Chondrocyte (in vitro differentiated cells): ENCODE data around the gene NES. TPM values are rescaled to one million over a fixed set of nuclear protein-coding genes. Genes with fewer than 3 reads are reported as not detected.

Source experiments
- DNase-seq: peaks from one replicate; pipeline ENCODE4 v3.0.0; 2021; ENCODE audit warnings: mixed read lengths, low spot score
- H3K27ac Mint-ChIP-seq: one replicate; pipeline ENCODE4 v1.8.0; 2021; ENCODE audit warnings: mild to moderate bottlenecking, moderate library complexity, mixed read lengths; ENCODE audit not compliant: unreplicated experiment
- H3K27me3 Mint-ChIP-seq: 2 replicates; pipeline ENCODE4 v1.8.0; 2021; ENCODE audit warnings: low read depth, mixed read lengths
- H3K36me3 Mint-ChIP-seq: 2 replicates; pipeline ENCODE4 v1.8.0; 2021; ENCODE audit warnings: low read depth, mixed read lengths
- H3K4me1 Mint-ChIP-seq: 2 replicates; pipeline ENCODE4 v1.8.0; 2021; ENCODE audit warnings: low read depth, mild to moderate bottlenecking, mixed read lengths
- H3K4me3 Mint-ChIP-seq: one replicate; pipeline ENCODE4 v1.8.0; 2021; ENCODE audit warnings: mild to moderate bottlenecking, moderate library complexity, mixed read lengths; ENCODE audit not compliant: unreplicated experiment
- H3K9me3 Mint-ChIP-seq: 2 replicates; pipeline ENCODE4 v1.8.0; 2021; ENCODE audit warnings: low read depth, mixed read lengths
- total RNA-seq: library from RNA; stranded (reverse); gene quantifications from 3 replicates; pipeline ENCODE4 v1.2.1, GENCODE V29; 2021
- TF ChIP-seq, protein P1 (sequence below): fragments of 200-600 bp; sonication (generic); IDR thresholded peaks from 2 replicates; pipeline ENCODE4 v1.5.0; 2021; ENCODE audit warnings: antibody characterized with exemption, mild to moderate bottlenecking, moderate library complexity

Gene NES
- total RNA-seq, 1 donor from 2014 or later: 6.0 TPM

DNA sequence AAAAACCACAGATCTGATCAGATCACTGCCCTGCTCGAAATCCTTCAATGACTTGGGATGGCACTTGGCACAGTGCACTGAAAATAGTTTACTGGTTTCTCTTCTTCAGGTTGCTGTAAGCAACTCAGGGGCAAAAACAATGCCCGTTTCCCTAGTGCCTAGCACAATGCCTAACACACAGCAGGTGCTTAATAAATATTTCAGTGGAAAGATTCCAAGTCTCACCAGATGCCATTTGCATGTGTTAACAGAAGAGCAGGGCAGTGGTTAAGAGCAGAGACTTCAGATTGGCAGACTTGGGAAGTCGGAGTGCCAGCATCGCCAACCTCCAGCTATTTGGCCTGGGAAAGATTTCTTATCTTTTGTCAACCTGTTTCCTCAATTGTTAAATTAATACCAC lies 40.1 kb upstream of the NES start:
- no peaks in the 10 kb centered on the region for H3K27me3 Mint-ChIP-seq
- DNase-seq: no peak

DNA sequence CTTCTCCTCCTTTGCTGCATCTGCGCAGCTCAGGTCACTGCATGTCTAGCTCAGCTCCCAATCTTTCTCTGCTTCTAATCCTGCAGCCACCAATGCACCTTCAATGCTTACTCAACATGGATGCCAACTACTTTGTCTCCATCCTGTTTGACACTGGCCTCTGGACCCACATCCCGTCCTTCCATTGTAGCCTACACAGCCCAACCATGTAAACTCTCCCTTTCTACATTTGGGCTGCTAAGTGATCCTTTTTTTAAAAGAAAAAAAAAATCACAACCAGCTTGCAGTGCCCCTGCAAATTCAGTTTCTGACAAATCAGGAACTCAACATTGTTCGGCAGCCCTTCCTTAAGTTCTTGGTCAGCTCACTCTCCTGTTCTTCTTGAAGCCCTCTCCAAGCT lies 37.6 kb upstream of the NES start:
- H3K27ac Mint-ChIP-seq: no peak overlapping the region
- DNase-seq: no peak
- no peak overlapping the region for H3K4me3 Mint-ChIP-seq
- no peaks in the 10 kb centered on the region for H3K9me3 Mint-ChIP-seq
- TF ChIP-seq, protein P1, sequence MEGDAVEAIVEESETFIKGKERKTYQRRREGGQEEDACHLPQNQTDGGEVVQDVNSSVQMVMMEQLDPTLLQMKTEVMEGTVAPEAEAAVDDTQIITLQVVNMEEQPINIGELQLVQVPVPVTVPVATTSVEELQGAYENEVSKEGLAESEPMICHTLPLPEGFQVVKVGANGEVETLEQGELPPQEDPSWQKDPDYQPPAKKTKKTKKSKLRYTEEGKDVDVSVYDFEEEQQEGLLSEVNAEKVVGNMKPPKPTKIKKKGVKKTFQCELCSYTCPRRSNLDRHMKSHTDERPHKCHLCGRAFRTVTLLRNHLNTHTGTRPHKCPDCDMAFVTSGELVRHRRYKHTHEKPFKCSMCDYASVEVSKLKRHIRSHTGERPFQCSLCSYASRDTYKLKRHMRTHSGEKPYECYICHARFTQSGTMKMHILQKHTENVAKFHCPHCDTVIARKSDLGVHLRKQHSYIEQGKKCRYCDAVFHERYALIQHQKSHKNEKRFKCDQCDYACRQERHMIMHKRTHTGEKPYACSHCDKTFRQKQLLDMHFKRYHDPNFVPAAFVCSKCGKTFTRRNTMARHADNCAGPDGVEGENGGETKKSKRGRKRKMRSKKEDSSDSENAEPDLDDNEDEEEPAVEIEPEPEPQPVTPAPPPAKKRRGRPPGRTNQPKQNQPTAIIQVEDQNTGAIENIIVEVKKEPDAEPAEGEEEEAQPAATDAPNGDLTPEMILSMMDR: no peak
- peaks cover 36% of the 10 kb centered on the region for H3K4me1 Mint-ChIP-seq
- H3K27me3 Mint-ChIP-seq: no peaks in the 10 kb centered on the region
- H3K36me3 Mint-ChIP-seq: peaks cover 2% of the 10 kb centered on the region

More for the DNA sequence above, 40.1 kb upstream of the NES start:
- no peak overlapping the region for H3K27ac Mint-ChIP-seq
- no peak overlapping the region for H3K4me3 Mint-ChIP-seq
- H3K9me3 Mint-ChIP-seq: no peaks in the 10 kb centered on the region
- TF ChIP-seq, protein P1: no peak
- peaks cover 8% of the 10 kb centered on the region for H3K36me3 Mint-ChIP-seq
- H3K4me1 Mint-ChIP-seq: peaks cover 12% of the 10 kb centered on the region

DNA sequence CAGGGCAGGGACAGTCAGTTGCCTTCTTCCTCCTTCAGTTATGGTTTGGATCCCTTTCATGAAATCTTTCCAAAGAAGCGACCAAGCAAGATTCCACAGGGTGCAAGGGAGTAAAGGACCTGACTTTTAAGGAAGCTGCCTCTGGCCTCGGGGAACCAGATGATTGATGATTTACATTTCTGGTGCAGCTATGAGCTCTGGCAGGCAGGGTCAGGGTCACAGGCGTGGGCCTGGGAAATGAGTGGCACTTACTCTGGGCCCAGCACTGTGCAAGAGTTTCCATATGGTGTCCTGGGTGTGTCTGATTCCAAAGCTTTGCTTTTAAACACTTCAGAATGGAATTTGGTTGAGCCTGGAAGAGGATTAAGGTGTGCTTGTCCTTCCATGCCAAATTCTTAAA lies 35.4 kb upstream of the NES start:
- Mint-ChIP-seq H3K9me3 (no peaks in the 10 kb centered on the region), H3K27me3 (no peaks in the 10 kb centered on the region), H3K27ac (peak overlapping the region; percentile 36), H3K36me3 (peaks cover 2% of the 10 kb centered on the region), H3K4me3 (no peak overlapping the region), H3K4me1 (peaks cover 58% of the 10 kb centered on the region)
- TF ChIP-seq, protein P1: no peak
- DNase-seq: no peak

DNA sequence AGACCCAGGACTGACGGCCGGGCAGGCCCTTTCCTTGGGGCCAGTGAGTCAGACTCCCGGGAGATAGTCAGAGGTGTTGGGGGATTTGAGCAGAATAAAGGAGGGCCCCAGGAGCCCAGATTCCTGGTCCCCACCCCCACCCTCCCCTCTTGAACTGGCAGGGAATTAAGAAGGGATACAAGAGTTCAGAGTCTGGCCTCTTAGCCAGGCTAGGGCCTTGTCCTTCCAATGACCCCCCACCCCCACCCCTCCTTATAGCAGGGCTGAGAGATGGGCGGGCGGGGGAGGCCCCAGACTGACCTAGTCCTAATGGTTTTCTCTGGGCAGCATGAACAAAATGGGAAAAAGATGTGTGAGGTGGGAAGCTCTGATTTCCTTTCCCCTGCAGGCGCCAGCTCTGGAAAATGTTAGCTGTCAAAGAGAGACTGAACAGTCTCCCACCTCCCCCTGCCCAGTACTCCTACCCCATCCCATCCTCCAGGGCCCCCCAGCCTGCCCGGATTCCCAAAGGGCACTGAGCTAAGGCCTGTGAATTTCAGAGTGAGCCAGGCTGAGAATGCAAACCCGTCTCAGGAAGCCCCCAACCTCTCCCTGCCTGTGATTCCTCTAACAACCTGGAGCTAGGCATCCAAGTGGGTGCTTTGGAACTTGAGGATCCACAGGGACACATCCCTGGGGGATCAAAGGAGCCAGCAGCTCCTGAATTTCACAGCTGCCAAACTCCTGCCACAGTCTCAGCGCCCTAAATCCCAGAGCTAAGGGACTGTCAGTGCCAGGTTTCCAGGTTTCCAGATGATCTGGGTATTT lies 34.0 kb upstream of the NES start:
- H3K36me3 Mint-ChIP-seq: no peaks in the 10 kb centered on the region
- no peaks in the 10 kb centered on the region for H3K27me3 Mint-ChIP-seq
- no peaks in the 10 kb centered on the region for H3K9me3 Mint-ChIP-seq
- peak overlapping the region; percentile 79 for H3K27ac Mint-ChIP-seq
- no peak overlapping the region for H3K4me3 Mint-ChIP-seq
- H3K4me1 Mint-ChIP-seq: peaks cover 71% of the 10 kb centered on the region
- no peak for DNase-seq
- TF ChIP-seq, protein P1: no peak

DNA sequence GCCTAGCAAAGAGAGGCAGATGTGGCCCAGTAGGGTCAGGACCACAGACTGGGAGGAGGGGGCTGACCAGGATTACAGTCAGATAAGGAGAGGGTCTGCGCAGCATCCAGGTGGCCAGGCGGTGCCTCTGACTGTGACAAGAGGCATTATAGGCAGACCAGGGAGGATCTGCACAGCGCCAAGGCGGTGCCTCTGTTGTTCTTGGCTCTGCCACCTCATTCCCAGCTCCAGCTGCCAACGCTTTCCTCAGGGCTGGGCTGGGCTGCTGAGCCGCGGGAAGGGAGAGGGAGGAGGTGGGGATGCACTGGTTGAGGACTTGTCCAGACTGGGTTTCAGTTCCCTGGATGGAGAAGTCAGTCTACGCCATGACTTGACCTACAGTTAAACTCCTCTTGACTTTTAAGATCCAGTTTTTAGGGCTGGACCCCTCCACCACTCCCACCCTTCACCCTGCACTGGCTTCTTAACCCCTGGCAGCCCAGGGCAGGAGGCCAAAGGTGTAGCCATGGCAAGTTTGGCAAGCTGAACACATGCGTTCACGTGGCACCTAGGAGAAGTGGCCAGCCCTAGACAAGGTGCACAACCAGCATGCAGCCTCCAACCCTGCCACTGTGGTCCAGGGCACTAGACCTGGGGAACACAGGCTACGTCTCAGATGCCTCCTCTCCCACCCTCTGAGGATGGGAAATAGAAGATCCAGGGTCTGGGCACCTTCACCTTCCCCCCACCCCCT lies 32.7 kb upstream of the NES start:
- DNase-seq: peak; percentile 95
- Mint-ChIP-seq H3K4me3 (no peak overlapping the region), H3K9me3 (no peaks in the 10 kb centered on the region), H3K36me3 (no peaks in the 10 kb centered on the region), H3K4me1 (peaks cover 80% of the 10 kb centered on the region), H3K27ac (peak overlapping the region; percentile 62), H3K27me3 (no peaks in the 10 kb centered on the region)
- TF ChIP-seq, protein P1: peak; percentile 22
